Adrenal gland (tissue), 12 donors: ENCODE measurements around the gene COL25A1. TPM values are rescaled to one million over a fixed set of nuclear protein-coding genes. Genes with fewer than 3 reads are reported as not detected.

Experiments
- DNase-seq, 7 donors: peaks; one replicate each; pipeline ENCODE4 v3.0.0-alpha.2; 2019 to 2020
- H3K27ac ChIP-seq, 5 donors: fragments of 200-600 bp; sonication (generic) in 4 of 5; 1 replicate in 3 of 5; 2 replicates in 2 of 5; pipeline versions ENCODE4 v1.5.1 to v1.8.0; 2016 to 2020; ENCODE audit warnings: mild to moderate bottlenecking in 1 of 5
- H3K27me3 ChIP-seq: fragments of 200-600 bp; 2 replicates; pipeline ENCODE4 v1.8.0; 2021
- H3K36me3 ChIP-seq, 2 donors: fragments of 200-600 bp; replicated peaks in 1 of 2; 1 replicate in 1 of 2; 2 replicates in 1 of 2; pipeline versions ENCODE4 v1.5.1 to v1.8.0; 2018 to 2022
- H3K4me1 ChIP-seq, 2 donors: fragments of 200-600 bp; replicated peaks in 1 of 2; 1 replicate in 1 of 2; 2 replicates in 1 of 2; pipeline versions ENCODE4 v1.5.1 to v1.8.0; 2018 to 2021
- H3K4me3 ChIP-seq, 4 donors: fragments of 200-600 bp; sonication (generic) in 3 of 4; one replicate each; pipeline ENCODE4 v1.5.1; 2016 to 2018
- H3K9me3 ChIP-seq, 3 donors: fragments of 200-600 bp; sonication (generic) in 1 of 3; replicated peaks in 1 of 3; 1 replicate in 2 of 3; 2 replicates in 1 of 3; pipeline versions ENCODE4 v1.5.1 to v1.8.0; 2016 to 2021
- CTCF ChIP-seq, 6 experiments: fragments of 450-650 bp in 4 of 6; fragments of 200-600 bp in 2 of 6; sonication (generic) in 1 of 6; IDR thresholded peaks; 1 replicate in 5 of 6; 2 replicates in 1 of 6; pipeline versions ENCODE4 v1.5.1 to v1.8.0; 2016 to 2021; ENCODE audit warnings: antibody characterized with exemption in 6 of 6, mild to moderate bottlenecking in 2 of 6, moderate library complexity in 1 of 6
- POLR2A ChIP-seq, 2 donors: fragments of 450-650 bp; IDR thresholded peaks; one replicate each; pipeline ENCODE4 v1.6.1; 2017; ENCODE audit warnings: antibody characterized with exemption in 2 of 2, mild to moderate bottlenecking in 2 of 2, moderate library complexity in 1 of 2
- WGBS, 4 donors: extraction: QIAGEN DNeasy Blood & Tissue Kit in 2 of 4; methylation state at CpG; one replicate each; pipeline versions ENCODE4 v1.1.5 to v1.1.7; 2013 to 2017; 5-methylcytosine and 5-hydroxymethylcytosine counted together
- intact Hi-C, 2 donors: fragments of 100-400 bp; cut with DNase I; formaldehyde crosslinking; loops; one replicate each; pipeline versions ENCODE4 v1.14.1 to v1.15.0; 2022 to 2023
- polyA plus RNA-seq, 3 donors: library from polyadenylated mRNA; stranded (reverse); fragments of 200-250 nt in 2 of 3; fragments of 350-450 nt in 1 of 3; fragmentation: Illumina TruSeq in 1 of 3; extraction: RNeasy Lipid Tissue Mini Kit (QIAGEN cat#74804) in 1 of 3; gene quantifications; one replicate each; pipeline ENCODE4 v1.2.3, GENCODE V29; 2013 to 2014
- total RNA-seq, 9 donors: library from RNA; depleted of rRNA in 4 of 9; stranded (reverse); fragments of >200 nt in 4 of 9; fragments of 120-200 nt in 1 of 9; fragmentation: NEBNext Ultra II Directional in 1 of 9; extraction: Animal tissue kit (Norgen Biotek cat#: 25700) in 1 of 9; gene quantifications; one replicate each; pipeline versions ENCODE4 v1.1.0 to v1.2.4, GENCODE V29; 2013 to 2023
- donor health status: healthy with polysubstance abuse.
- donor health status: Bipolar disorder and iron deficiency.
- donor health status: DM: yes; HTN: yes; CAD: no.
- donor health status: DM: no; HTN: no; CAD: no.
- donor health status: DM: no; HTN: no; CAD: no.
- donor health status: DM: yes; HTN: yes; CAD: no.

The COL25A1 gene
- total and polyA plus RNA-seq, 12 donors, result 0.05 to 2.1 (median 0.47) TPM

- Histone ChIP-seq H3K9me3 (no peaks in the 10 kb centered on the region), H3K27me3 (no peaks in the 10 kb centered on the region), H3K4me3 (no peak overlapping the region), H3K4me1 (no peaks in the 10 kb centered on the region), H3K27ac (no peak overlapping the region), H3K36me3 (no peaks in the 10 kb centered on the region)
- no peak for TF ChIP-seq POLR2A (IDR thresholded peaks at IDR 0.05)
- TF ChIP-seq CTCF (IDR thresholded peaks at IDR 0.05), result no peak
- no peak for DNase-seq
- WGBS, 4 donors, result 80 to 84% (median 83%) methylated on average over 1 of the region's 1 CpG
- intact Hi-C loops, result no loop called here
These were observed 89.4 kb downstream of the COL25A1 start for GRCh38 chr4:109213056-109213455.

GRCh38 chr4:109211671-109212070 is 90.8 kb downstream of the COL25A1 start:
- H3K4me1 ChIP-seq, result no peaks in the 10 kb centered on the region
- no peak overlapping the region for H3K27ac ChIP-seq
- H3K36me3 ChIP-seq, result no peaks in the 10 kb centered on the region
- 34 to 60% (median 49%) methylated on average over 3 of the region's 3 CpGs for WGBS, 4 donors
- DNase-seq, result no peak
- no peak for TF ChIP-seq CTCF (IDR thresholded peaks at IDR 0.05)
- TF ChIP-seq POLR2A (IDR thresholded peaks at IDR 0.05), result no peak
- H3K4me3 ChIP-seq, result no peak overlapping the region
- H3K27me3 ChIP-seq, result no peaks in the 10 kb centered on the region
- no peaks in the 10 kb centered on the region for H3K9me3 ChIP-seq
- intact Hi-C loops, result no loop called here

- Histone ChIP-seq H3K36me3 (no peaks in the 10 kb centered on the region), H3K27me3 (no peaks in the 10 kb centered on the region), H3K4me1 (no peaks in the 10 kb centered on the region), H3K4me3 (no peak overlapping the region), H3K9me3 (no peaks in the 10 kb centered on the region), H3K27ac (no peak overlapping the region)
- WGBS, 4 donors, result 68 to 82% (median 72%) methylated on average over 6 of the region's 6 CpGs
- DNase-seq, result no peak
- intact Hi-C loops, result no loop called here
- no peak for TF ChIP-seq POLR2A (IDR thresholded peaks at IDR 0.05)
- no peak for TF ChIP-seq CTCF (IDR thresholded peaks at IDR 0.05)
These were observed 92.8 kb downstream of the COL25A1 start for GRCh38 chr4:109209647-109210046.

- H3K27ac ChIP-seq, result no peak overlapping the region
- no peaks in the 10 kb centered on the region for H3K9me3 ChIP-seq
- TF ChIP-seq CTCF (IDR thresholded peaks at IDR 0.05), result no peak
- no peak for TF ChIP-seq POLR2A (IDR thresholded peaks at IDR 0.05)
- H3K36me3 ChIP-seq, result no peaks in the 10 kb centered on the region
- 80 to 85% (median 83%) methylated on average over 4 of the region's 4 CpGs for WGBS, 4 donors
- DNase-seq, result no peak
- H3K4me1 ChIP-seq, result no peaks in the 10 kb centered on the region
- no peak overlapping the region for H3K4me3 ChIP-seq
- intact Hi-C loops, result no loop called here
- H3K27me3 ChIP-seq, result no peaks in the 10 kb centered on the region
These were observed 94.6 kb downstream of the COL25A1 start for GRCh38 chr4:109207898-109208297.
